ENCODE data around the gene TRIM32.

TRIM32 gene

GRCh38 chr9:116736399-116737151 lies 49.5 kb downstream of the TRIM32 start:
- no peak for TF ChIP-seq POLR2A (IDR thresholded peaks at IDR 0.05; ENCODE audit: low read depth, low read length)
- FAIRE-seq (no peak), DNase-seq (ENCODE audit: insufficient read length, low spot score) (no peak)

GRCh38 chr9:116737152-116737546 lies 50.0 kb downstream of the TRIM32 start:
- TF ChIP-seq POLR2A (IDR thresholded peaks at IDR 0.05; ENCODE audit: low read depth, low read length): no peak
- peak; percentile 50 for FAIRE-seq
- DNase-seq (ENCODE audit: insufficient read length, low spot score): peak; percentile 98

GRCh38 chr9:116741086-116741740 lies 54.1 kb downstream of the TRIM32 start:
- TF ChIP-seq POLR2A (IDR thresholded peaks at IDR 0.05; ENCODE audit: low read depth, low read length): no peak
- no peak for FAIRE-seq
- no peak for DNase-seq (ENCODE audit: insufficient read length, low spot score)

GRCh38 chr9:116741742-116742141 lies 54.6 kb downstream of the TRIM32 start:
- TF ChIP-seq POLR2A (IDR thresholded peaks at IDR 0.05; ENCODE audit: low read depth, low read length): no peak
- DNase-seq (ENCODE audit: insufficient read length, low spot score) (no peak), FAIRE-seq (no peak)

- no peak for TF ChIP-seq POLR2A (IDR thresholded peaks at IDR 0.05; ENCODE audit: low read depth, low read length)
- FAIRE-seq (no peak), DNase-seq (ENCODE audit: insufficient read length, low spot score) (no peak)
Measured at GRCh38 chr9:116749176-116749575, 62.1 kb downstream of the TRIM32 start.

- FAIRE-seq (no peak), DNase-seq (ENCODE audit: insufficient read length, low spot score) (no peak)
- no peak for TF ChIP-seq POLR2A (IDR thresholded peaks at IDR 0.05; ENCODE audit: low read depth, low read length)
Measured at GRCh38 chr9:116749772-116750171, 62.7 kb downstream of the TRIM32 start.

- FAIRE-seq (no peak), DNase-seq (ENCODE audit: insufficient read length, low spot score) (no peak)
- no peak for TF ChIP-seq POLR2A (IDR thresholded peaks at IDR 0.05; ENCODE audit: low read depth, low read length)
Measured at GRCh38 chr9:116750510-116750909, 63.4 kb downstream of the TRIM32 start.
